Measurements from ENCODE around the gene CNIH1. TPM values are rescaled to one million over a fixed set of nuclear protein-coding genes. Genes with fewer than 3 reads are reported as not detected.

The CNIH1 gene
- total RNA-seq (2014; rRNA removed; shearing (Covaris generic)) = 98.5 and 116 TPM in 2 replicates

GRCh38 chr14:54440873-54441868 lies at the start of gene CNIH1:
CNIH1 (minus strand) TSS chr14:54441374; CDS start chr14:54441327, 47 bp downstream.
- DNase-seq = peak; percentile 98
- H3K4me3 ChIP-seq (ENCODE audit: insufficient read depth, low read depth, low read length) = peak within 1 kb of the TSS; percentile 78
- H3K27me3 ChIP-seq (ENCODE audit: control insufficient read depth, insufficient read depth, low read length) = no peaks in the 10 kb centered on the region; the same call in 1 of the 2 replicates
- no peaks in the 10 kb centered on the region for H3K36me3 ChIP-seq (replicated peaks; ENCODE audit: control insufficient read depth, insufficient read depth, low read length)

- DNase-seq = peak; percentile 15
- H3K27me3 ChIP-seq (ENCODE audit: control insufficient read depth, insufficient read depth, low read length) = no peaks in the 10 kb centered on the region
- H3K4me3 ChIP-seq (ENCODE audit: insufficient read depth, low read depth, low read length) = no peak overlapping the region
- H3K36me3 ChIP-seq (replicated peaks; ENCODE audit: control insufficient read depth, insufficient read depth, low read length) = no peaks in the 10 kb centered on the region
These were observed 49.4 kb upstream of the CNIH1 start for GRCh38 chr14:54490445-54491175.

GRCh38 chr14:54489731-54490444 lies 48.7 kb upstream of the CNIH1 start:
- no peaks in the 10 kb centered on the region for H3K36me3 ChIP-seq (replicated peaks; ENCODE audit: control insufficient read depth, insufficient read depth, low read length)
- no peak overlapping the region for H3K4me3 ChIP-seq (ENCODE audit: insufficient read depth, low read depth, low read length)
- no peaks in the 10 kb centered on the region for H3K27me3 ChIP-seq (ENCODE audit: control insufficient read depth, insufficient read depth, low read length)
- no peak for DNase-seq

- H3K27me3 ChIP-seq (ENCODE audit: control insufficient read depth, insufficient read depth, low read length) = no peaks in the 10 kb centered on the region
- H3K4me3 ChIP-seq (ENCODE audit: insufficient read depth, low read depth, low read length) = peak overlapping the region; percentile 89
- H3K36me3 ChIP-seq (replicated peaks; ENCODE audit: control insufficient read depth, insufficient read depth, low read length) = no peaks in the 10 kb centered on the region
- DNase-seq = no peak
These were observed 48.1 kb upstream of the CNIH1 start for GRCh38 chr14:54489318-54489683.

GRCh38 chr14:54488646-54489317 lies 47.6 kb upstream of the CNIH1 start, which contains the start of gene GMFB:
GMFB (minus strand) TSS chr14:54488980; CDS start chr14:54488927, 53 bp downstream.
- H3K27me3 ChIP-seq (ENCODE audit: control insufficient read depth, insufficient read depth, low read length) = no peaks in the 10 kb centered on the region
- H3K4me3 ChIP-seq (ENCODE audit: insufficient read depth, low read depth, low read length) = peak within 1 kb of the TSS; percentile 89
- no peaks in the 10 kb centered on the region for H3K36me3 ChIP-seq (replicated peaks; ENCODE audit: control insufficient read depth, insufficient read depth, low read length)
- DNase-seq = peak; percentile 92

- peak overlapping the region; percentile 89 for H3K4me3 ChIP-seq (ENCODE audit: insufficient read depth, low read depth, low read length)
- H3K36me3 ChIP-seq (replicated peaks; ENCODE audit: control insufficient read depth, insufficient read depth, low read length) = no peaks in the 10 kb centered on the region
- no peaks in the 10 kb centered on the region for H3K27me3 ChIP-seq (ENCODE audit: control insufficient read depth, insufficient read depth, low read length)
- peak; percentile 83 for DNase-seq
These were observed 47.1 kb upstream of the CNIH1 start for GRCh38 chr14:54488318-54488645.

- DNase-seq = peak; percentile 58
- Histone ChIP-seq H3K36me3 (replicated peaks; ENCODE audit: control insufficient read depth, insufficient read depth, low read length) (no peaks in the 10 kb centered on the region; the same call in 1 of the 2 replicates), H3K27me3 (ENCODE audit: control insufficient read depth, insufficient read depth, low read length) (no peaks in the 10 kb centered on the region), H3K4me3 (ENCODE audit: insufficient read depth, low read depth, low read length) (peak overlapping the region; percentile 89)
These were observed 46.6 kb upstream of the CNIH1 start for GRCh38 chr14:54487771-54488170.

GRCh38 chr14:54486685-54487084 lies 45.5 kb upstream of the CNIH1 start:
- Histone ChIP-seq H3K27me3 (ENCODE audit: control insufficient read depth, insufficient read depth, low read length) (no peaks in the 10 kb centered on the region), H3K4me3 (ENCODE audit: insufficient read depth, low read depth, low read length) (no peak overlapping the region), H3K36me3 (replicated peaks; ENCODE audit: control insufficient read depth, insufficient read depth, low read length) (no peaks in the 10 kb centered on the region; the same call in 1 of the 2 replicates)
- peak; percentile 16 for DNase-seq

GRCh38 chr14:54483846-54484245 lies 42.7 kb upstream of the CNIH1 start:
- Histone ChIP-seq H3K4me3 (ENCODE audit: insufficient read depth, low read depth, low read length) (no peak overlapping the region), H3K36me3 (replicated peaks; ENCODE audit: control insufficient read depth, insufficient read depth, low read length) (no peaks in the 10 kb centered on the region; the same call in 1 of the 2 replicates), H3K27me3 (ENCODE audit: control insufficient read depth, insufficient read depth, low read length) (no peaks in the 10 kb centered on the region)
- DNase-seq = no peak

- no peak for DNase-seq
These were observed 42.0 kb upstream of the CNIH1 start for GRCh38 chr14:54483073-54483745.

GRCh38 chr14:54481695-54482094 lies 40.5 kb upstream of the CNIH1 start:
- no peak for DNase-seq
- no peak overlapping the region for H3K4me3 ChIP-seq (ENCODE audit: insufficient read depth, low read depth, low read length)
- H3K27me3 ChIP-seq (ENCODE audit: control insufficient read depth, insufficient read depth, low read length) = no peaks in the 10 kb centered on the region
- H3K36me3 ChIP-seq (replicated peaks; ENCODE audit: control insufficient read depth, insufficient read depth, low read length) = no peaks in the 10 kb centered on the region; the same call in 1 of the 2 replicates

More at GRCh38 chr14:54483073-54483745, 42.0 kb upstream of the CNIH1 start:
- H3K27me3 ChIP-seq (ENCODE audit: control insufficient read depth, insufficient read depth, low read length) = no peaks in the 10 kb centered on the region
- no peak overlapping the region for H3K4me3 ChIP-seq (ENCODE audit: insufficient read depth, low read depth, low read length)
- no peaks in the 10 kb centered on the region; the same call in 1 of the 2 replicates for H3K36me3 ChIP-seq (replicated peaks; ENCODE audit: control insufficient read depth, insufficient read depth, low read length)

GRCh38 chr14:54480830-54481562 lies 39.8 kb upstream of the CNIH1 start:
- H3K36me3 ChIP-seq (replicated peaks; ENCODE audit: control insufficient read depth, insufficient read depth, low read length) = no peaks in the 10 kb centered on the region; the same call in 1 of the 2 replicates

More at GRCh38 chr14:54480830-54481562, 39.8 kb upstream of the CNIH1 start:
- DNase-seq = no peak
- no peaks in the 10 kb centered on the region for H3K27me3 ChIP-seq (ENCODE audit: control insufficient read depth, insufficient read depth, low read length)
- no peak overlapping the region for H3K4me3 ChIP-seq (ENCODE audit: insufficient read depth, low read depth, low read length)

All from H7 (cell line).